Measurements from ENCODE around the gene AGER.

AGER gene

GRCh38 chr6:32167761-32168262 is 16.2 kb downstream of the AGER start:
- no peak for DNase-seq

DNA sequence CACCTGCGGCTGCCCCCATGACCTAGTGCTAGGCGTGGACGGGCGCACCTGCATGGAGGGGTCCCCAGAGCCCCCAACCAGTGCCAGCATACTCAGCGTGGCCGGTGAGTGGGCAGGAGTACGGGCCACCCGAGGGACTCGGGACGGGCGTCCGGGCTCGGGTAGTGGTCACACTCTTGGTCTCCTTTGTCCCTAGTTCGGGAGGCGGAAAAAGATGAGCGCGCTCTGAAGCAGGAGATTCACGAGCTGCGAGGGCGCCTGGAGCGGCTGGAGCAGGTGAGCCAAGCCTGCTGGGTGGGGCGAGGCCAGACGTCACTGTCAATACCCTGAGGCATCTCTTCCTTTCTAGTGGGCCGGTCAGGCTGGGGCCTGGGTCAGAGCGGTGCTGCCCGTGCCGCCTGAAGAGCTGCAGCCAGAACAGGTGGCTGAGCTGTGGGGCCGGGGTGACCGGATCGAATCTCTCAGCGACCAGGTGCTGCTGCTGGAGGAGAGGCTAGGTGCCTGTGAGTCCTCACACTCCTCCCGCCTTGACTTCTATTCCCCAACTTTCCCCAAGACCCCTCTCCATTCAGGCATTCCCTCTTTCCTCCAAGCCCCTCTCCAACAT is 16.8 kb downstream of the AGER start:
- no peak for DNase-seq

DNA sequence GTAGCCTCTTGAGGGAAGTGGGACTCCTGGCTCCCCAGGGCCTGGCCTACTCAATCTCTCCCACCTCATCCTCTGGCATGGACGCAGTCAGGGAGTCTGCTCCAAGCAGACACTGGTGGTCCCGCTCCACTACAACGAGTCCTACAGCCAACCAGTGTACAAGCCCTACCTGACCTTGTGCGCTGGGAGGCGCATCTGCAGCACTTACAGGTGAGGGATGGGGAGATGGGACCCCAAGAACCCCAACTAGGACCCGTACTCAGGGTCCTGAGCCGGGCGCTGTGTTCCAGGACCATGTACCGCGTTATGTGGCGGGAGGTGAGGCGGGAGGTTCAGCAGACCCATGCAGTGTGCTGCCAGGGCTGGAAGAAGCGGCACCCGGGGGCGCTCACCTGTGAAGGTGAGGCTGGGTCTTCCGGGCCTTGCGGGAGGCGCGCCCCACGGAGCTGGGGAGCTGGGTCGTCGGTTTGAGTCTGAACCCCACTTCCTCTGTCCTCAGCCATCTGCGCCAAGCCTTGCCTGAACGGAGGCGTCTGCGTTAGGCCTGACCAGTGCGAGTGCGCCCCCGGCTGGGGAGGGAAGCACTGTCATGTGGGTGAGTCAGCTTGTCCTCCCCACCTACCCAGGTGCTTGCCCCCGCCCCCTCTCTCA is 17.5 kb downstream of the AGER start:
- DNase-seq: no peak

GRCh38 chr6:32164295-32164694 is 19.8 kb downstream of the AGER start, which contains the start of gene EGFL8:
Gene EGFL8, plus strand, starts transcription at chr6:32164595. Its CDS starts 1,571 bp downstream, at chr6:32166166.
- DNase-seq: no peak

DNA sequence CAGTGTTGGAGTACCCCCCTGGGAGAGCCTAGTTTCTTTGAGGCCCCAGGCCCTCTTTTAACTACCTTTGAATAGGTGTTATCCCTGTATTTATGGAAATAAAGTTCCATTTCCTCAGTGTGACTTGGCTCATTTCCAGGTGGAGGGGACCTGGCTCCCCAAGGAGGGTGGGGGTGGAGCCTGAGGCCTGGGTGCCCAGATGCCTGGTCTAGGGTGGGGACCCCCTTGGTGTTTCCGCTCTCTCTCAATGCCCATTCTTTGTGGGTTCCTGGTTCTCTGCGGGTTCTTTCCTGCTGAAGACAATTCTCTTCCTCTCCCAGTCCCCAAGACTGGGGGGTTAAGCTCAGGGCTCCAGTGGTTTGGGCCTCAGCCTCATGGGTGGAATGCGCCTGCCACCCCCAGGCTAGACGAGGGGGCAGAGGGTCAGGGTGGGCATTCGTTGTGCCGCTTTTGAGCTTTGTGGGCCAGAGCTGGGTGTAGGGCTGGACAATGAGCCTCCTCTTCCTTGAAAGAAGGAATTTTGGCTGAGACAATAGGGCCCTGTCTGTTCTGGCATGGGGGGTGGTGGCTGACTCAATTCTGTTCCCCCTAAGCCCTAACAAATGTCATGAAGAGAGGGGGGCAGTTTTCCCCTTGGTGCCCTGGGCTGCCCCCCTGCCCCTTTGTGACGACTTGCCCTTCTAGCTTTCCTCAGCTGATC is 20.3 kb downstream of the AGER start:
- DNase-seq: no peak

- DNase-seq: no peak
Measured at GRCh38 chr6:32158052-32158451, 26.0 kb downstream of the AGER start.

GRCh38 chr6:32156891-32157290 is 27.2 kb downstream of the AGER start:
- no peak for DNase-seq

DNA sequence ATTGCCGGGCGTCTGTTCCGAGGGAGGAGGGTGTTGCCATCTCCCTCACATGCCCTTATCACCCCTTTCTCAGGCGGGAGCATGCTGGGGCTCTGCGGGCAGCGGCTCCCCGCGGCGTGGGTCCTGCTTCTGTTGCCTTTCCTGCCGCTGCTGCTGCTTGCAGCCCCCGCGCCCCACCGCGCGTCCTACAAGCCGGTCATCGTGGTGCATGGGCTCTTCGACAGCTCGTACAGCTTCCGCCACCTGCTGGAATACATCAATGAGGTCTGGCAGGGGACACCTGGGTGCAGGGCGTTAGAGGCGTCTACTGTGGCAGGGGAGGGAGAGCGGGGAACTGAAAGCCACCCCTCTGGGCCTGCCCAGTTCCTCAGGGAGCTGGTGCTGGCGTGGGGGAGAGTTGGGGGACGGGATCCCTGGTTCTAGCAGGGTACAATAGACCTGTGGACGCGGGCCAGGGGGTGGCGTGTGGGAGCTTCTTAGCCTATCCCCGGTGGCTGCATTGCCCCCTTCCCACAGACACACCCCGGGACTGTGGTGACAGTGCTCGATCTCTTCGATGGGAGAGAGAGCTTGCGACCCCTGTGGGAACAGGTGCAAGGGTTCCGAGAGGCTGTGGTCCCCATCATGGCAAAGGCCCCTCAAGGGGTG is 29.4 kb downstream of the AGER start:
- peak; percentile 69 to 72 for DNase-seq

DNA sequence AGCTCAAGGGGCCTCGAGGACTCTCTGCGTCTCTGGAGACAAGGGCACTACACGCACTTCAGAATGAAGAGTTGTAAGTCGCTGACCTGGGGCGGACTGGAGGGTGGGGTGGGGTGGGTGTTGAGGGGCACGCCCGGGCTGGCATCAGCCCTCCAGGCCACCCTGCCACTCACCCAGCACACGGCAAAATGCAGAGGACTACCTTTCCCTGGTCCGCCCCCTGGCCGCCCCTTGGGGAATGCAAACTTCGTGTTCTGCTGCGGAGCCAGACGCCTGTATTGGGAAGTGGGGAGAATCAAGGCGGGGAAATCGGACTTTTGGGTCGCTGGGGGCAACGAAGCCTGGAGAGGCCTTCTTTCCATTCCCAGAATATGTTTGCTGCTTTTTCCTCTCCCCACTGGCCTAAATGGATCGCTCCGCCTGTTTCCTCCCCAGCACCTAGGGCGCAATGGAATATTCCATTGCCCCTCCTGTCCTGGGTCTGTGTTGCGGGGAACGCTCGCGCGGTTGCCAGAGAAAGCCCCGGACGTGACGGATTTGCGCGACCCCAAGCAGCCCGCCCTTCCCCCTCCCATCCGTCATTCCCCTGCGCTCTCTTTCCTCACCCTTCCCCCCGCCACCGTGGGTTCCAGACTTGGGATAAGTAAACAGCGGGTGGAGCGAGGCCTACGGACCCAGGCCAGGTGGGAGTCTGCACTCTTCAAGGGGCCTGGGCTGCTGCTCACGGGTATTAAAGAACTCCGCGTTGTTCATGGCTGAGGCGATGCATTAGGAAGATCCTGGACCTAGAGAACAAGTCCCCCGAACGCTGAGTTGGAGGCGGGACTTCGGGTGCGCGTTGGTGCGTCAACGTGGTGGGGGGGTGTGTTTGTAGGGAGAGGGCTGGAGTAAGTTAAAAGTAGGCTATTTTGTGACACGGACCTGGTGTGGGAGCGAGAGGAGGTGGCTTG is 30.2 kb downstream of the AGER start, which contains the start of gene PPT2:
TSS of gene PPT2 (plus strand) at position 578 of the 950 bp plus-strand sequence. CDS start 454 bp downstream, outside the sequence.
- DNase-seq: peak; percentile 82 to 84

DNA sequence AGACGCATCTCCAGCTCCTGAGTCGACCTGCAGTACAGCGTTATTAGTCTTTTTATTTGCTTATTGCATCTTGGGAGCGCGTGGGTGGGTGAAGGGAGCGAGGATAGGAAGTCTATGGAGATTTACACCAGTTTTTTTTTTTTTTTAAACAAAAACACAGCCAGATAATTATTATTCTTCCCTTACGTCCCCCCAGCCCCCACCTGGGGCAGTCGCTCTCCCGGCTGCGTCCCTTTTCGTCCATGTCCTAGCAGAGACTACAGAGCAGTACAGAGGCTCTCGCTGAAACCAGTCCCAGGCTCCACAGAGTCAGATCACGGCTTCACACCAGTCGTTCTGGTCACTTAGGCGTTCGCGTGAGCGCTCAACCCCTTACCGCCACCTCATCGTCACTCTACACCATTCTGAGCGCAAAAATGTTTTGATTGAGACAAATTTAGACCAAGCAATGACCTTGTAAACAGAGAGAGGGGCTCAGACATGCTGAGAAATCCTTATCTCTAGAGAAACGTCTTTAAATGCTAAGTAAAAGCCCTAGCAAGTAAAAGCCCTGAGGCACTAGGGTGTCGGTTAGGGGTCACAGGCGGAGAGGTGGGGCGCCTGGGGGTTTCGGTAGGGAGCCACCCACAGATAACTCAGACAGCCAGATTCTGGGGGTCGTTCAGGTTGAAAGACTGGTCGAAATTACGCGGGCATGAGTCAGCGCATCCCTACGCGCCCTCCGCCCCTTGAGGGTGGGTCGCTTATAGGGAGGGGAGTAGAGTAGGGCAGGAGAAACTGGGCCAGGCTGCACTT is 31.1 kb downstream of the AGER start:
- DNase-seq: no peak

- no peak for DNase-seq
Measured at GRCh38 chr6:32151863-32152768, 31.9 kb downstream of the AGER start, which contains the start of gene PRRT1. Gene PRRT1, minus strand, starts transcription at chr6:32151939. Its CDS starts 112 bp downstream, at chr6:32151827.

DNA sequence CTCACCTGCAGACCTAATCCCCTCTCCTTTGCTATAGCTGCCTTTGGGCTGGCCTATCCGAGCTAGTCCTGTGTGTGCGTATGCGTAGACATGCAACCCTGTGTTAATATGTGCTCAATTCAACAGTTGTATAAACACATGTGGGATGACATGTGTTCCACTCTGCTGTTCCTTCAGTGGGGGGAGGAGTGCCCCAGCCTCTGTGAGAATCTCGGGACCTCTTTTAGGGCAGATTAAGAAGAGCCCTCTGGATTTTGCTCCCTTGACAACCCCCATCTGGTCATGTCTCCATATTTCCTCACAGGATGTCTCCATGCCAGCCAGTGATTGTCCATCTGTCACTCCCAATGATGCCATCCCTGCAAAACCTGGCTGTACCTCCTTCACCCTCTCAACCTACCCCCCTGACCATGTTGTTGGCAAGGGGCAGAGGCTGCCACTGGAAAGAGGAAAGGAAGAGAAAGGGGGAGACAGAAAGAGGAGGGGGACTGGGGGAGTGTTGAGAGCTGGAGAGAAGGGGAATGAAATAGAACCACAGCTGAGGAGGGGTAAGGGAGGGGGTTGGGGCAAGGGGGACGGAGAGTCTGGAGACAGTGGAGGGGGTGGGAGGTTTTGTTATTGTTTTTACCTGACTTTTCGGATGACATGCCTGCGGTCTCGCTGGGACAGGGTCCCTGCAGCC is 32.7 kb downstream of the AGER start:
- DNase-seq: no peak

DNA sequence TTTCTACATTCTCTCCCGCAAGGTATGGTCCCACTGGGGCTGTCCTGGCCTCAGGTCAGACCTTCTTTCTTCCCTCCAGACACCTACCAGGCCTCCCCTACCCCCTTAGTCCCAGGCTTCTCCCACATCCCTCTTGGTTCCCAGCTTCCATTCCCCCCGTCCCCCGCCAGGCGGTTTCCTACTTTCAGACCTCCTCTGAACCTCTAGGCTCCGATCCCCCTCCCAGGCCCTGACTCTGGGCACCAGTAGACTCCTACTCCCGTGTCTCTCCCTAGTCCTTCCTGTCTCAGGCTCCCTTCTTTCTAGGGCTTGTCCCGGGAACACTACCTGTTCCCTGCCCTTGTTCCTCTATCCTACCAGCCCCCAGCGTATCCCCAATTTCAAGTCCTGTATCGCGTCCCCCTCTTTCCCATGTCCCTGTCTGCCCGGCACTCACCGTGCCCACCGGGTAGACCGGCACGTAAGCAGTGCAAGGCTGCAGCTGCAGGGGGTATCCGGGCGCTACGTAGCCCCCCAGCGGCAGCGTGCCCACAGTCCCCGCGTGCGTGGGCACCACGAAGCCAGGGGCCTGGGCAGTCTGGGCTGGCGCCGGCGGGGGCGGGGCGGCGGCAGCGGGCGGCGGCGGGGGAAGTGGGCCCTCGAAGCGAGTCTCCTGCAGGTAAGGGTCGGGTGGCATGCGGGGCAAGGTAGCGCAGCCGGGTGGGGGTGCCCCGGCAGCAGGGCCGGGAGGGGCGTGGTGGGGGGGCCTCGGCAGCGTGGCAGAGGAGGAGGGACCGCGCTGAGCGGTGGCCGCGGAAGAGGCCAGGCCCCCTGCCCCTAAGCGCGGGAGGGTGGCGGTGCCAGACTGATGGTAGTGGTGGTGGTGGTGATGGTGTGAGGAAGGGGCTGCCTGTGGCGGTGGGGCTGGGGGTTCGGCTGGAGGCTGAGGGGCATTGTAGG is 33.9 kb downstream of the AGER start:
- no peak for DNase-seq

DNA sequence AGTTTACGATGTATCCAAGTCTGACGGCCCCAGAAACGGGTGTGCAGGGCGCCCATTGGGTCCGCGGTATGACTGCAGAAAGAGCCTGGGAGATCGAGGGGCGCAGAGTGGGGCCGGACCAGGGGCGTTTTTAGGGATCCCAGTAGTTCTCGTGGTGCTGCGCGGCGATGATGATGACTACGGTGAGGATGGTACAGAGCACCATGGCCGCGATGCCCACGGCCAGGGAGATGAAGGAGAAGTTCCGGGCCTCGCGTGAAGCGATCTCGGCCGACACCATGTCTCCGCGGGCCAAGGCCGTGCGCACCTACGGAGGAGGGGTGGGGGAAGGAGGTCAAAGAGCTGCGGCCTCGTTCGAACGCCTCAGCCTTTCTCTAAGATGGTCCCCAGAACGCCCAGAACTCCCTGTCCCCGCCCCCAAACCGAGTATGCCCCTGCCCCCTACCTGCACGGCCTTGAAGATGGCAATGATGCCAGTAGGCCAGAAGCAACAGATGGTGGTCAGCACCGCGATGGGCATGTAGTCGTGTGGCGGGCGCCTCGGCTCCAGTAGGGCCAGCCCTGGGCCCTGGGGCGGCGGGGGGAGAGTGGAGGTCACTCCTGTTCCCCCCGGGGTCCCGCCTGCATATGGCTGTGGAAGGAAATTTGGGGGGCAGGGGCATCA is 34.8 kb downstream of the AGER start:
- no peak for DNase-seq

- DNase-seq: no peak
Measured at GRCh38 chr6:32148289-32149091, 35.6 kb downstream of the AGER start.

DNA sequence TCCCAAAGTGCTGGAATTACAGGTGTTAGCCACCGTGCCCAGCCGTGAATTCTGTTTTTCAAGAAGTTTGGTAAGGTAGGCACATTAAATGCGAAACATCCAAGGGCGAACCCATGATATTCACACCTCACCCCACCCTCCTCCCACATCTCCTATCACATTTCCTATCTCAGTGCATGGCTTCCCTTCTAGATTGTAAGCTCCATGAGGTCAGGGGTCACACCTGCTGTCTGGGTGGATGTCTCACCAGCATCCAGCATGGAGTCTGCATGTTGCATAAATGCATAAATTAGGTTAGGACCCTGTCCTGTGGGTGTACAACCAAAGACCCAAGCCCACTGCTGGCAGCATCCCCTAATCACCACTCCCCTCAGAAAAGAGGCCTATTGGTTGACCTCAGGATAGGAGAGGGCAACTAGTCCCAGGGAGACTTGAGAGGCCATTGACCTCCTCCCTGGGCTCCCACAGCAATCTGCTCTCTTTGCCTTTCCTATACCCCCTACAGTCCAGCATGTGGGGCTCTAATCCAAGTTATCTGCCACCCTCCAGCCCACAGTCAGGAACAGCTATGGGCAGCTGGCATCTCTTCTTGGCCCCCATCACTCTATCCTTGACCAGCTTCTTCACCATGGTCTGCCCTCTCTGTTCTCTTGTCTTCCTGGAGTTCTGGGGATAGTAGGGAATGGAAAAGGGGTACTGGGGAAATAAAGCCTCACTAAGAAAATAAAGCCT is 36.5 kb downstream of the AGER start:
- DNase-seq: no peak
